VCaP (cell line): ENCODE measurements around the gene MMRN1.
A peak's percentile ranks its signal among the peaks of the same experiment; 100 is the strongest.

Experiments
- H3K27ac ChIP-seq: fragments of 450-650 bp; 2 replicates; pipeline ENCODE4 v1.5.1; 2017
- CTCF ChIP-seq: fragments of 450-650 bp; conservative IDR thresholded peaks from 2 replicates; pipeline ENCODE4 v1.5.1; 2017; ENCODE audit warnings: mild to moderate bottlenecking, moderate library complexity

Gene MMRN1

GRCh38 chr4:89992744-89993143 is 98.1 kb downstream of the MMRN1 start:
- TF ChIP-seq CTCF, result no peak
- H3K27ac ChIP-seq, result no peak overlapping the region

- no peak overlapping the region for H3K27ac ChIP-seq
- no peak for TF ChIP-seq CTCF
These were observed 99.7 kb downstream of the MMRN1 start for GRCh38 chr4:89994176-89994873.

- H3K27ac ChIP-seq, result no peak overlapping the region
- TF ChIP-seq CTCF, result no peak
These were observed 100.4 kb downstream of the MMRN1 start for GRCh38 chr4:89995006-89995405.

GRCh38 chr4:89995814-89996213 is 101.2 kb downstream of the MMRN1 start:
- H3K27ac ChIP-seq, result no peak overlapping the region
- TF ChIP-seq CTCF, result no peak

GRCh38 chr4:89997171-89997704 is 102.6 kb downstream of the MMRN1 start:
- no peak for TF ChIP-seq CTCF
- no peak overlapping the region for H3K27ac ChIP-seq

GRCh38 chr4:89998469-89999011 is 103.9 kb downstream of the MMRN1 start:
- peak overlapping the region; percentile 48; the same call in 1 of the 2 replicates for H3K27ac ChIP-seq
- no peak for TF ChIP-seq CTCF

- H3K27ac ChIP-seq, result no peak overlapping the region
- no peak for TF ChIP-seq CTCF
These were observed 106.4 kb downstream of the MMRN1 start for GRCh38 chr4:90001023-90001422.
